GM12874 (cell line): Measurements from ENCODE around the gene CNTLN.

ENCODE experiments used
- CTCF ChIP-seq: IDR thresholded peaks from 2 replicates; pipeline ENCODE4 v1.5.1; 2011; ENCODE audit warnings: low read depth, mild to moderate bottlenecking, control low read depth, low read length, moderate library complexity; ENCODE audit not compliant: insufficient read depth

The CNTLN gene

GRCh38 chr9:17272536-17272935 is 137.7 kb downstream of the CNTLN start:
- no peak for TF ChIP-seq CTCF

GRCh38 chr9:17280350-17281012 is 145.6 kb downstream of the CNTLN start:
- TF ChIP-seq CTCF = no peak

- TF ChIP-seq CTCF = no peak
Measured at GRCh38 chr9:17291766-17292165, 156.9 kb downstream of the CNTLN start.

GRCh38 chr9:17293685-17294084 is 158.8 kb downstream of the CNTLN start:
- TF ChIP-seq CTCF = no peak

GRCh38 chr9:17294822-17295624 is 160.2 kb downstream of the CNTLN start:
- TF ChIP-seq CTCF = no peak

GRCh38 chr9:17315341-17315740 is 180.5 kb downstream of the CNTLN start:
- TF ChIP-seq CTCF = no peak

- no peak for TF ChIP-seq CTCF
Measured at GRCh38 chr9:17318821-17319320, 184.0 kb downstream of the CNTLN start.
